HG03097 (cell line): ENCODE data around the gene PAK2.
"Not testable (repeated sequence)": the region's sequence is repeated elsewhere in the genome, so short reads cannot be mapped to it uniquely, and the experiment has no call there.

Experiments used
- ATAC-seq: cut with Tn5 transposase; IDR thresholded peaks from one replicate; pipeline ENCODE4 v1.9.1; 2021; ENCODE audit not compliant: unreplicated experiment, low FRiP score

The PAK2 gene

DNA sequence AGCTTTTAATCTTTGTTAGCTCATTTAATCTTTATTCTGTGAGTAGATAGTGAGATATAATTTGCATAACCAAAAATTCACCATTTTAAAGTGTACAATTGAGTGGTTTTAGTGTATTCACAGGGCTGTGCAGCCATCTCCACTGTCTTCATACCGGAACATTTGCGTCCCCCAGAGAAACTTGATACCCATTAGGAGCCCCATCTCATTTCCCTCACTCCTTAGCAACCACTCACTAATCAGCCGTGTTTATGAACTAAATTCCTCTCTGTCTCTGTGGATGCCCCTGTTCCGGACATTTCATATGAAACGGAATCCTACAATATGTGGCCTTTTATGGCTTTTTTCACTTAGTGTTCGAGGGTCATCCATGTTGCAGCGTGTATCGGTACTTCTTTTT, 38.2 kb downstream of the PAK2 start:
- no peak for ATAC-seq

DNA sequence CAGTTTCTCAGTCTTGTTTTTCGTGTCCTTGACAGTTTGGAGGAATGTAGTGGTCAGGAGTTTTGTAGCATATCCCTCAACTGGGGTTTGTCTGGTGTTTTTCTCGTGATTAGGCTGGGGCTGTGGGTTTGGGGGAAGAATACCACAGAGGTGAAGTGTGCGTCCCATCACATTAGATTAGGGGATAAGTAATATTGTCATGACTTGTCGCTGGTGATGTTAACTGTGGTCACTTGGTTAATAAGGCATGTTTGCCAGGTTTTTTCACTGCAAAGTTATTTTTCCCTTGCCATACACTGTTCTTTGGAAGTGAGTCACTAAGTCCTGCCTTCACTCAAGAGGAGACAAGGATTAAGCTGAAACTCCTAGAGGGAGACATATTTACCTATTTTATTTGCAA, 39.1 kb downstream of the PAK2 start:
- ATAC-seq = no peak

DNA sequence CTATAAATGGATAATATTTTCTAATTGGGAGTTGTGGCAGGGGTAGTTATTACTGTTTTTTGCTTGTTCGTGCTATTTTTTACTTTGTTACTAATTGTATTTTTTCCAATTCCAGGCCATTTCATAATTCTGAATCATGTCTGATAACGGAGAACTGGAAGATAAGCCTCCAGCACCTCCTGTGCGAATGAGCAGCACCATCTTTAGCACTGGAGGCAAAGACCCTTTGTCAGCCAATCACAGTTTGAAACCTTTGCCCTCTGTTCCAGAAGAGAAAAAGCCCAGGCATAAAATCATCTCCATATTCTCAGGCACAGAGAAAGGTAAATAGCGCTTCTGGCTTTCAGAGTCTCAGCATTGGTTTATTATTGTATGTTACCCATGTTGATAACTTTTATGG, 42.9 kb downstream of the PAK2 start:
- no peak for ATAC-seq

DNA sequence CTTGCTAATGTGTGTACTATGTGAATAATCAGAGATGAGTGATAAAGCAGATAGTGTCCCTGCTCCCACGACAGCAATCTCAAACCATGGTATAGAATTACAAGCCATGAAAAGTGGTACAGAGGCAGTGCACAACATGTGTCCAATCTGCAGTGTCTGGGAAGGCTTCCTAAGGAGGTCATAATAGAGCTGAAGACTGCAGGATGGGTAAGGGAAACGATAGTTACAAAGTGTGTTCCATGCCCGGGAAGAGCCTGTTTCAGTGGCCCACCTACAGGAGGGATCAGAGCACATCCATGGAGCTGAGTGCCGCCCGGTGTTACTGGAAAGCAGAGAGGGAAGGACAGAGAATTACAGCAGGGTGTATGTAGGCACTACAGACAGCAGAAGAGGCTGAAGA, 48.9 kb downstream of the PAK2 start:
- ATAC-seq = no peak

DNA sequence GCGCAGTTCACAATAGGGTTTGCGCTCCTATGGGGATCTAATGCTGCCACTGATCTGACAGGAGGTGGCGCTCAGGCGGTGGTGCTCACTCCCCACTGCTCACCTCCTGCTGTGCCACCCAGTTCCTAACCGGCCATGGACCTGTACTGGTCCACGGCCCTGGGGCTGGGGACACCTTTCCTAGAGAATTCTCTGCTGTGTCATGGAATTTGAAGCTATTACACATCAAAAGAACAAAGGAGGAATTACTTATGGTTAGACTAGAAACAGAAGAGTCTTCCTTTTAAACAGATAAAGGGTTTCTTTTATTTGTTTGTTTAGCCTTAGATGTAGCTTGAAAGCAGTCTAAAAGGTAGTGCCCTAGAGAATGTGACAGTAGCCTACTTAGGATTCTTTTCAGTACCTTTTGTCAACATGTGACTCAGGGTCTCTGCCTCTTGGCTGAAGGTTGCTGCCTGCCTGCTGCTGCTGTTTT, 50.3 kb downstream of the PAK2 start:
- no peak for ATAC-seq

DNA sequence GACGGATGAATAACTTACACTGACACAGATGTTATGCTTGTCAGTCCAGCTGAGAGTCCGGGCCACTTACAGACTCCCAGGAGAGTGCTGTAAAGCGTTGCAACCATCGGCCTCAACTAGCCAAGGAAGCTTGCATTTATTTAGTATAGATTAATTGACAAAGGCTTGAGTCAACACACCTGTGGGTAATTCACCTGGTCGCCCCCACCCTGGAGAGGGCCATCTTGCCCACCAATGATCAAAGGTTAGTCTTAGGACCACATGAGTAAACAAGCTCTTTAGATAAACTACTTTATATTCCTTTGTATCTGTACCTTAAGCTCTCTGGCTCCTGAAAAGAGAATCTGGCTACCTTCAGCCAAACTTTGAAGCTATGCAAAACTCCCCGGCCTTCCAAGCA, 51.0 kb downstream of the PAK2 start:
- no peak for ATAC-seq

DNA sequence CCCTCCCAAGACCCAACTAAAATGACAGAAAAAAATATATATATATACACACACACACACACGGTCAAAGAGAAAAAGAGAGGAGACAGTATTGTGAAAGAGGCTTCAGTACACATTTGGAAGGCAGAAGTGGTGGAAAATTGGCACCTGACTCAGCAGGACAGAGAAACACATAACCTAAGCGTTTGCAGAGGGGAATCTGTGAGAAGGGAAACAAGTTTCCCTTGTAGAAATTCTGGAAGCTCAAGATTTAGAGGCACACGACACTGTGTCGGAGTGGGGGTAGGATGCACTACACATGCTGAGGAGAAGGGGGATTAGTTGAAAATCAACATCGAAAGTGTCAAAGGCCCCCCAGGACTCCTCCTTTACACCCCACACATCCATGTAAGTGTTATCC, 53.1 kb downstream of the PAK2 start:
- no peak for ATAC-seq

DNA sequence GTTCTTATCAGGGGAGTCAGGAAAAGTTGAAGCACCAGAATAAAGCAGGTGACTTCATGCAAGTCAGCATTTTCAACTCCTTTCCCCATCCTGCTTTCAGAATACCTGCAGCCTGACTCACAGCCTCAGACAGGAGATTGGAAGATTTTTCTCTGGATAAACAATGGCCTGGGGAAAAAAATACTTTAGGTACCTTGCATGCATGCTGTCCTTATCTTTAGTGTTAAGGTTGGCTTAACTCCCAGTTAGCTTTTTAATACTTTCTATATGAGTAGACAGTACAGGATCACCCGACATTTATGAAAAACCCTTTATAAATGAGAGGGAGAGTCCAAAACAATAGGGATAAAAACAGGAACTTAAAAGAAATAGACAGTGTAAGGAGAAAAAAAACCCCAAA, 53.6 kb downstream of the PAK2 start:
- no peak for ATAC-seq

DNA sequence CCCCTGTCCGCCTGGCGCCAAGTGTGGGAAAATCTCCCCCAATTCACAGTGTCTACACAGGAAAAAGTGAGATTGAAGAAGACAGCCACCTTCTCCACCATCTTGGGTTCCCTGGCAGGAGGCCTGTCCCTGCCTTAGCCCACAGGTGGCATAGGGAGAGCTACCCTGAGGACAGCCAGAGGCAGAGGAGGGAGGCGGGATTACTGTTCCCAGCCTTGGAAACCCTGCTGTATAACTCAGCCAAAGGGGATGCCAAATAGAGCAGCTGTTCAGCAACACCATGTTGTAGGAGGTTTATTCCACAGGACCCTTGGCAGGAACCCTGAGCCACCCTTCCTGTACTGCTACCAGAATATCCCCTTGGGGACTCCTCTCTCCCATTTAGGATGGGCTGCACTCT, 54.8 kb downstream of the PAK2 start:
- ATAC-seq = no peak

DNA sequence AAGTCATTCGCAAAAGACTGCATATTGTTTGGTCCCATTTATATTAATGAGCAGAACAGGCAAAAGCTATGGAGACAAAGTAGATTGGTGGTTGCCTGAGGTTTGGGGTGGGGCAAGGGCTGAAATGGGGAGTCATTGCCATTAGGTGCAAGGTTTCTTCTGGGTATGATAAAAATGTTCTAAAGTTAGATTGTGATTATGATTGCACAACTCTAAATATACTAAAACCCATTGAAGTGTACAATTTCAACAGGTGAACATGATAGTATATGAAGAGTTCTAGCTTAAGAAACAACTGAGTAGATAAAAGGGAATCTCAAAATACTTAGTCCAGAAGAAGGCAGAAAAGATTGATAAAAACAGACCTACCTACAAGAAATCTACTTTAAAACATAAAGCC, 56.7 kb downstream of the PAK2 start:
- no peak for ATAC-seq

DNA sequence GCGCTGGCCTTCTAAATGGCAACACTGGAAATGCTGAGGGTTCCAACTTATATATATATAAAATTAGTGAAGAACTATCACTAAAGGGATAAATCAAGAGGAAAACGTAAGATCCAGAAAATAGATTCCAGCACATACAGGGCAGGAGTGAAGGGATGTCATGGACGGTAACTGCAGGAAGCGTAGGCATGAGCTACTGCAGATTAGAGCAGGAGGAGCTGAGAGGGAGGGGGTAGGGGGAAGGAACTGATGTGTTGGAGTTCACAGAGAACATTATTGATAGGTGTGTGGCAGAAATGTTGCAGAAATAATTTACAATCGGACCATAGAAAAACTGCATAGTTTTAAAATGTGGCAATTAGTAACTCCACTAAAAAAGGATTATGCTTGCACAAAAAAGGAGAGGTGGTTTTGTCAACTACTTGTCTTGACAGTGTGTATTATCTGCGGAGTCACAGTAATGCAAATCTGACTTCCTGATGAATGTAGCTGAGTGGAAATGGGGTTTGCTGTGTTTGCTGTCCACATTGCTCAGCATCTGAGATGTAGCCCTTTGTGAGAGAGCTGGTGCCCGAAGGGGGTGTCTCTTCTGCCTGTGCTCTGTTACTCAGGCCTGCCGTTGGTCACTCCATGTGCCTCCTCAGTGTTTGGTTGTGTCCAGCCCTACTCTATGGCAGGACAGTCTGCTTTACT, 61.2 kb downstream of the PAK2 start:
- no peak for ATAC-seq

DNA sequence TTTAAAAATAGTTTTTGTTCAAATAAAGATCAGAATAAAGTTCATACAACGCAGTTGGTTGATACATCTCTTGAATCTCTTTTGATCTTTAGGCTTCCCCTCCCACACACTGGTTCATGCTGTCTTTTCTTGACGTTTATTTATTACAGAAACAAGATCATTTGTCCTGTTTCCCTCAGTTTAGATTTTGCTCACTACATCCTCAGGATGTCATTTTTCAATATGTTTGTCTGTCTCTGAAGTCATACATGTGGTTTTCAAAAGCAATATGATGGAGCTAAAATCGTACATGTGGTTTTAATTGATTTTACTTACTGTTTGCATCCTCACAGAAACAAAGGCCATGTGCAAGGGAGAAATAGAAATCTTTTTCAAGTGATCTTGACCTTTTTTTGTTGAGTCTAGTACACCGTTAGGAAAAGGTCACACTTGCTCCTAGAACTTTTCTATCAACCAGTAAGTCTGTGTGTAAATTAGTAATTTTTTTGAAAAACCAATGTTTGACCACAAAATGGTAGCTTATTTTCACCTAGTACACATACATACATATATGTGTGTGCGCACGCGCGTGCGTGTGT, 64.3 kb downstream of the PAK2 start:
- no peak for ATAC-seq

DNA sequence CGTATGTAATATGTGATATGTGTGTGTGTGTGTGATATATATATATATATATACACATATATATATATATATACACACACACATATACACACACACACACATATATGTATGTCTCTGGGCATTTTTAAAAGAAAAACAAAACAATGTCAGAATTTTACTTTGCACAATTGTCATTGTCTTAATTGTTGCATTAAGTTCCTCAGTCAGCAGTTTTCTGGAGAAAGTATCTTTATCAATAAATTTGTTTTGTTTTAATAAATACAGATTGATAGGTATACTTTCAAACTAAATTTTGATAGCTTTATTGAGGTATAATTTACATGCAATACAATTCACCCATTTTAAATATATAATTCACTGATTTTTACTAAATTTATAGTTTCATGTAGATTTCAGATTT, 65.1 kb downstream of the PAK2 start:
- no peak for ATAC-seq

DNA sequence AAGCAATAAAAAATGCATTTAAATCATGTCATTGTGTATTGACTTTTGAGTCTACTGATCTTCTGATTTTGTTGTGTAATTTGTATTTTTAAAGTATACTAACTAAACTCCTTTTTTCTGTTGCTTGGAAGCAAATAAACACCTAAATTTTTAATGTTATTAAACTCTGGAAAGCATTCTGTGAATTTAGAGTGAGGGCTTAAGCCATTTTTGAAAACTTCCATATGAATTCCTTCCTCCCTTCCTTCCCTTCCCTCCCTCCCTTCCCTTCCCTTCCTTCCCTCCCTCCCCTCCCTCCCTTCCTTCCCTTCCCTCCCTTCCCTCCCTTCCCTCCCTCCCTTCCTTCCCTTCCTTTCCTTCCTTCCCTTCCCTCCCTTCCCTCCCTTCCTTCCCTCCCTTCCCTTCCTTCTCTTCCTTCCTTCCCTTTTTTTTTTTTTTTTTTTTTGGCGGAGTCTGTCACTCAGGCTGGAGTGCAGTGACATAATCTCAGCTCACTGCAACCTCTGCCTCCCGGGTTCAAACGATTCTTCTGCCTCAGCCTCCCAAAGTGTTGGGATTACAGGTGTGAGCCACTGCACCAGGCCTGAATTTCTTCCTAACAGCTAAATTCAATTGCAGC, 71.4 kb downstream of the PAK2 start:
- no peak for ATAC-seq

DNA sequence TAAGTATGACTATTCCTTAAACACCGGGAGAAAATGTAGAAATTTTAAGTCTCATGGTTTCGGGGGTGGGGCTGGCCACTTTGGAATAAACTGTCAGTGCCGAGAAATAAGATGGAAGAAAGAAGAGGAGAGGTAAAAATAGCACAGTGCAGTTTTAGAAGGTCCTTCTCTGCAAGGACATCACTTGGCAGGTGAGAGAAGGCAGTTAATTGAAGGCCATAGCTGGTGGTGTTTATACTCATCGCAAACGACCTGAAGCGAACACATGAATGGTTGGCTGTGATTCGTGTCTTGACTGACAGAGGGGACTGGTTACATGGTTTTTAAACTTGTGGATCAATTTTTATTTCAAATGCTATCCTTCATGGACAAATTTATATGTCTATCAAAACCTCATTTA, 73.2 kb downstream of the PAK2 start:
- ATAC-seq = no peak

DNA sequence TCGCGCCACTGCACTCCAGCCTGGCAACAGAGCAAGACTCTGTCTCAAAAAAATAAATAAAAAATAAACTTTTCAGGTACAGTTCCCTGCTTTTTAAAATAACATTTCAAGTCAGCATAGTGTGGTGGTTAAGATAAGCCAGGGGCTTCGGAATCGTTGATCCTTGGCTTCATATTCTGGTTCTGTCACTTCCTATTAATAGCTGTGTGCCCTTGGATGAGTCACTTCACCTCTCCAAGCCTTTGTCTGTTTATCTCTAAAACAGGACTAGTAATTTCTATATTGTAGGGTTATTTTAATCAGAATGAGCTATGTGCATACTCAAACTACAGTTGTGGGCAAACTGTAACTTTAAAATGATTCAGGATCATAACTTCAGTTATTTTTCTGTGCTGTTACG, 74.2 kb downstream of the PAK2 start:
- ATAC-seq = no peak

DNA sequence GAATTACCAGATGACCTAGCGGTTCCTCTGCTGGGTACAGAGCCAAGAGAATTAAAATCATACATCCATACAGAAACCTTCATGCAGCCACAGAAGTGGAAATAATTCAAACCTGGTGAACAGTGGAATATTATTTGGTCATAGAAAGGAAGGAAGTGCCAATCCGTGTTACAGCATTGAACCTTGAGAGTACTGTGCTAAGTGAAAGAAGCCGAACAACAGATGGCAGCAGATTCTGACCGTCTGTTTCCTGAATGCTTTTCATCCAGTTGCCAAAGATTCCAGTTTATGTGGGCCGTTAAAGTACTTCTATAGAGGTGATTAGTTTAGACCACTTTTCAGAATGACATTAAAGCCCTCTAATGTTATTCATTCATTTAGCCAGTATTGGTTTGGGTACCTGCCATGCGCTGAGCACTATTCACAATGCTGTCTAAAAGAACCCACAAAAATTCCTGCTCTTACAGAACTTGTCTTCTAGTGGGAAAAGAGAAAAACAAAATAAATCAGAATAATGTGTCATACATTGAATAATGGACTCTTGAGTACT, 82.2 kb downstream of the PAK2 start:
- no peak for ATAC-seq

DNA sequence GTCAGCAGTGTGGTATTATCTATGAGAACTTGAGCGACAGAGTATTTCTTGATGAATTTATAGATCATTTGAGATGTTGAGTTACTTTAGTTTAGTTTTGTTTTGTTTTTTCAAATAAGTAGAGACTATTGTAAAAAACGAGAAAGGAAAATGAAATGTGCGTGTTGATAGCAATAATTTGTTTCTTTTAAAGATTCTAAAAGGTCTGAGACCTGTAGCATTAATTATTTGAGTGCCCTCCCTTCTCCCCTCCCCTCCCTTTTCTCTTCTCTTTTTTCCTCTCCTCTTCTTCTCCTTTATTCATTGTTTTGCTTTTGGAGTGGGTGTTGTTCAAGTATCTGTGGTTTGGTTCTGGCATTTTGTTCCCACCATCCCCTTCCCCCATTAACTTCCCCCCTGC, 90.0 kb downstream of the PAK2 start:
- ATAC-seq = not testable (repeated sequence)

DNA sequence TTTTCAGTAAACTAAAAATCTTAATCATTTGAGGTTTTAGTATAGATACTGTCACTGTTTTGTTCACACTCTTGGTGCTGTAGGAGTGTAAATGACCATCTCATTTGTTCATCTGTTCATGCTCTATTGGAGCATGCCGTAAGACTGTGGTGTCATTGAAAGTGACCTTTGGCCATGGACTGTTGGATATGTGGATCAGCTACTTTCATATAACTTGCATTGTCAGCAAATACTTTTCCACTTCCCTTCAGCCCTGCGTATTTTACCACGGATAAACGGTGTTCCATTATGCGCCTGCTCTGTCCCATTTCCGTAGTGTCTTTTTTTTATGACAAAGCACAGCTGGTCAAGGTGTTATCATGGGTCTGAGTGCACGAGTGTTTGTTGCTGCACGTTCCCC, 95.4 kb downstream of the PAK2 start:
- ATAC-seq = no peak

DNA sequence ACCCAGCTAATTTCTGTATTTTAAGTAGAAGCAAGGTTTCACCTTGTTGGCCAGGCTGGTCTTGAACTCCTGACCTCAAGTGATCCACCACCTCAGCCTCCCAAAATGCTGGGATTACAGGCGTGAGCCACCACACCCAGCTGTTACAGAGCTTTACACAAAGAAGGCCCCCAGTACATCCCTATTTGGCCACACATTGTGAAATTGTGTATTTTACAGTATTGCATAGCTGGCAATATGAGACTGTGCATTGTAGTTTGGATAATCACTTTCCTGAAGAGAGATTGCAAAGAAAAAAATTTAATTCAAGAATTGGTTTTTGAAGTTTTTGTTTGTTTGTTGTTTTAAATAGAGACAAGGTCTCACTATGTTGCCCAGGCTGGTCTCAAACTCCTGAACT, 97.0 kb downstream of the PAK2 start:
- ATAC-seq = not testable (repeated sequence)

DNA sequence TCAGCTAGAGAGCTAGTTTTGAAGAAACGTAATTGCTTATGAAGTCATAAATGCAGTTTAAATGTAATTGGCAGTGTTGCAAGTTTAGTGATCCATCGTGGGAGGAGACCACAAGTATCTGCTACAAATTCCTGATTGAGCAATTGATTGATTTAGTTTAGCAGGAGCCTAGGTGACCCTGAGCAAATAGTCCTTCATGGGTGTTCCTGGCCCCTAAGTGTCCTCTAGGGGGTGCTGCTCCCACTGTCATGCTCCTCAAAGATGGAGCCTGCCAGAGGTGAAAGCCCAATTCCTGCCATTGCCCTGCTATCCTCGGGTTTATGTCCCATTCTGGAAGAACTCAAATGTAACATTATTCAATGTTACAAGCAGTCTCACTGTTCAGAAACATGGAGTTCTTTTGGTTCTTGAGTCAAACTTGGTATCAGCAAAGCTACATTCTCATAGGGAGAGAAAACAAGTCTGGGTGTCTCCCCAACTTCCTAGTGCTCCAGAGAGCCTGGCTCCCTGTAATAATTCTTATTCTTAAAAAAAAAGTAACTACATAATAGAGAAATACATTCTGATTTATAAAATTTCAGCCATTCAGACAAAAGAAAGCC, 98.3 kb downstream of the PAK2 start:
- no peak for ATAC-seq

DNA sequence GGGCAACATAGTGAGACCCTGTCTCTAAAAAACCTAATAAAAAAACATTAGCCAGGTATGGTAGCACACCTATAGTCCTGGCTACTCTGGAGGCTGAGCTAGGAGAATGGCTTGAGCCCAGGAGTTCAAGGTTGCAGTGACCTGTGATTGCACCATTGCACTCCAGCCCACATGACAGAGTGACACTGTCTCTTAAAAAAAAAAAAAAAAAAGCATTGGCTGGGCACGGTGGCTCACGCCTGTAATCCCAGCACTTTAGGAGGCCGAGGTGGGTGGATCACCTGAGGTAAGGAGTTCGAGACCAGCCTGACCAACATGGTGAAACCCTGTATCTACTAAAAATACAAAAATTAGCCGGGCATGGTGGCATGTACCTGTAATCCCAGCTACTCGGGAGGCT, 99.7 kb downstream of the PAK2 start:
- ATAC-seq = not testable (repeated sequence)
